DMS53 (cell line): Measurements from ENCODE around the gene FAM120B.
"Not testable (repeated sequence)": the region's sequence is repeated elsewhere in the genome, so short reads cannot be mapped to it uniquely, and the experiment has no call there.

Source experiments
- DNase-seq: peaks from one replicate; lab custom pipeline; 2025; lab: John Stamatoyannopoulos, UW

FAM120B gene

DNA sequence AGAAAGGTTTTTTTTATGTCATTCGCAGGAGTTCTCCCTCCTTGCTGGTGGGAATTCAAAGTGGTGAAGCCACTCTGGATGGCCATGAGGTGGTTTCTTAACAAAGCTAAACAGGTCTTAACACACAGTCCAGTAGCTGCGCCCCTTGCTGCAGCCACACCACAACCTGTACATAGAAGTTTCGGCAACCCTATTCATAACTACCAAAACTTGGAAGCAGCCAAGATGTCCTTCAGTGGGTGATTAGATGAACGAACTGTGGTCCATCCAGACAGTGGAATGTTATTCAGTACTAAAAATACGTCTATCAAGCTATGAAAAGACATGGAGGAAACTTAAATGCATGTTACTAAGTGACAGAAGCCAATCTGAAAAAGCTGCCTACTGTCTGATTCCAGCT is 78.9 kb downstream of the FAM120B start:
- no peak for DNase-seq

DNA sequence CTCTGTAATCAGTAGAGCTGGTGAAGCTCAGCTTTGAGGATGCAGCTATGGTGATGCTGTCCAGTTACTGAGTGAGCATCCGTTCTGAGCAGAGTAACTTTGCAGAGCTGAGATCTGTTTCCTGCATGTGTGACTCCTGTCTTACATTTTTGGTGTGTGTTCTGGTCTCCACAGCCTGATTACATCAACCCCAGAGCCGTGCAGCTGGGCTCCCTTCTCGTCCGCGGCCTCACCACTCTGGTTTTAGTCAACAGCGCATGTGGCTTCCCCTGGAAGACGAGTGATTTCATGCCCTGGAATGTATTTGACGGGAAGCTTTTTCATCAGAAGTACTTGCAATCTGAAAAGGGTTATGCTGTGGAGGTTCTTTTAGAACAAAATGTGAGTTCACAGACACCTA is 81.6 kb downstream of the FAM120B start:
- no peak for DNase-seq

DNA sequence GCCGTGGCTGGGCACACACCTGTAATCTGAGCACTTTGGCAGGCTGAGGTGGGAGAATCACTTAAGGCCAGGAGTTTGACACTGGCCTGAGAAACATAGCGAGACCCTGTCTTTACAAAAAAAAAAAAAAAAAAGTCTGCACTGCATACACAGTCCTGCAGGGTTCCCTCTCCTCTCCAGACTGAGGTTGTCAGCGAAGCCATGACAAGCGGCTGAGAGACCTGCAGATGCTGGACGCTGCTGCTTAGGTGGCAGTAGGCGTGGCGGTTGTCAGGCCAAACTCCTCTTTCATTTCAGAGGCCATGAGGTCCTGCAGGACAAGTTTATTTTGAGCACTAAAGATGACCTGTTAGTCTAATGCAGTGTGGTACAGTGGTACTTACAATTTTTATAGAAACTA is 86.5 kb downstream of the FAM120B start:
- DNase-seq, result no peak

DNA sequence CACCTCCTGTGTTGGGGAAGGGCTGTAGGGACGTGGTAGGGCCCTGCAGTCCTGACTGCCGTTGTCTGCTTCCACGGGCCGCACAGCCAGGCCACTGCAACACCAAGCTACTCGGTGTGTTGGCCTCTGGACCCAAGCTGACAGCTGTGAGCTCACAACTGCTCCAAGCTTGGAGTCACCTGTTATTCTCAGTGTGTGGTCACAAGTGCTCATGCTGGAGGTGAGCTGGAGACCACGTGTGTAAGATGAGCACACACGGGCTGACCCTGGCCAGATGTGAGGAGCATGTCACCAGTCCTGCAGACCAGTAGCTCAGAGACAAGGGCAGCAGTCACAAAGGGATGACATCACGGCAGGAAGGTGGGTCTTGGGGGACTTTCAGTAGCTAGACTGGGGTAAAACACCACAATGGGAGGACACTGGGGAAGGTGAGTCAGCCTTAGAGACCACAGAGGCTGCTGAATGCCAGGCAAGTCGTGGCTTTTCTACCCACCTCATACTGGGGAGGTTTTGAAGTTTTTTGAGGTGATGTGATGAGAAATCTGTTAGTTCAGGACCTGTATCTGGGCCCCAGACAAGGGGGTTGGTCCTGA is 87.3 kb downstream of the FAM120B start:
- DNase-seq, result no peak

DNA sequence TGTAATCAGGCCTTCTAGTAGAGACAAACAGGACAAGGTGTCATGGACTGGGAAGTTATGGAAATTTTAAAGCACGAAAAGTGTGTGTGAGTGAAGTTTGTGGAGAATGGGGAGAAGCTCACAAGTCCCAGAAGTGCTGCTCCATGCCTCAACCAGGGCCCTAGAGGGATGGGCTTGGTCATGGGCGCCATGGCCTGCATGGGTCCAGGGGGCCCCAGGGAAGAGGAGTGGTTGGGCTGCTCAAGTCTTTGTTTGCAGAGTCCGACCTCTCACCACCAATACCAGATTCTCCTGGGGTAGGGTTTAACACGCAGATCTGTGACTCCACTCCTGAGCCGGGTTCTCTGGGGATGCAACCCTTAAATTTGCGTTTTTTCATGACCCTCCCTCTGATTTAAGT is 88.4 kb downstream of the FAM120B start:
- DNase-seq, result no peak

DNA sequence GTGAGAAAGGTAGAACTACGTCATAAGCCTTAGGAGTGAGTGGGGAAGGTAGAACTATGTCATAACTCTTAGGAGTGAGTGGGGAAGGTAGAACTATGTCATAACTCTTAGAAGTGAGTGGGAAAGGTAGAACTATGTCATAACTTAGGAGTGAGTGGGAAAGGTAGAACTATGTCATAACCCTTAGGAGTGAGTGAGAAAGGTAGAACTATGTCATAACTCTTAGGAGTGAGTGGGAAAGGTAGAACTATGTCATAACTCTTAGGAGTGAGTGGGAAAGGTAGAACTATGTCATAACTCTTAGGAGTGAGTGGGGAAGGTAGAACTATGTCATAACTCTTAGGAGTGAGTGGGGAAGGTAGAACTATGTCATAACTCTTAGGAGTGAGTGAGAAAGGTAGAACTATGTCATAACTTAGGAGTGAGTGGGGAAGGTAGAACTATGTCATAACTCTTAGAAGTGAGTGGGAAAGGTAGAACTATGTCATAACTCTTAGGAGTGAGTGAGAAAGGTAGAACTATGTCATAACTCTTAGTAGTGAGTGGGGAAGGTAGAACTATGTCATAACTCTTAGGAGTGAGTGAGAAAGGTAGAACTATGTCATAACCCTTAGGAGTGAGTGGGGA is 92.3 kb downstream of the FAM120B start:
- not testable (repeated sequence) for DNase-seq

DNA sequence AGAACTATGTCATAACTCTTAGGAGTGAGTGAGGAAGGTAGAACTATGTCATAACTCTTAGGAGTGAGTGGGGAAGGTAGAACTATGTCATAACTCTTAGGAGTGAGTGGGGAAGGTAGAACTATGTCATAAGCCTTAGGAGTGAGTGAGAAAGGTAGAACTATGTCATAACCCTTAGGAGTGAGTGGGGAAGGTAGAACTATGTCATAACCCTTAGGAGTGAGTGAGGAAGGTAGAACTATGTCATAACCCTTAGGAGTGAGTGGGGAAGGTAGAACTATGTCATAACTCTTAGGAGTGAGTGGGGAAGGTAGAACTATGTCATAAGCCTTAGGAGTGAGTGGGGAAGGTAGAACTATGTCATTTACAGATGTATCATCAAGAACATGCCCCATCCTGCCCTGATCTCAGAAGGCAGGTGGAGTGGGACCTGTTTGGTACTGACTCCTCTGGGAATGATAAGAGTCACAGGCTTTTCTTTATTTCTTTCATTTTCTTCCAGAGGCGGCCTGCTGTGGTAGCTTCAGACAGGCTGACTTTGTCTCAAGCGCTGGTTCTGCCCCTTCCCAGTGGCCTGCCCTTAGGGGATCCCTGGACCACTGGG is 93.5 kb downstream of the FAM120B start:
- not testable (repeated sequence) for DNase-seq

DNA sequence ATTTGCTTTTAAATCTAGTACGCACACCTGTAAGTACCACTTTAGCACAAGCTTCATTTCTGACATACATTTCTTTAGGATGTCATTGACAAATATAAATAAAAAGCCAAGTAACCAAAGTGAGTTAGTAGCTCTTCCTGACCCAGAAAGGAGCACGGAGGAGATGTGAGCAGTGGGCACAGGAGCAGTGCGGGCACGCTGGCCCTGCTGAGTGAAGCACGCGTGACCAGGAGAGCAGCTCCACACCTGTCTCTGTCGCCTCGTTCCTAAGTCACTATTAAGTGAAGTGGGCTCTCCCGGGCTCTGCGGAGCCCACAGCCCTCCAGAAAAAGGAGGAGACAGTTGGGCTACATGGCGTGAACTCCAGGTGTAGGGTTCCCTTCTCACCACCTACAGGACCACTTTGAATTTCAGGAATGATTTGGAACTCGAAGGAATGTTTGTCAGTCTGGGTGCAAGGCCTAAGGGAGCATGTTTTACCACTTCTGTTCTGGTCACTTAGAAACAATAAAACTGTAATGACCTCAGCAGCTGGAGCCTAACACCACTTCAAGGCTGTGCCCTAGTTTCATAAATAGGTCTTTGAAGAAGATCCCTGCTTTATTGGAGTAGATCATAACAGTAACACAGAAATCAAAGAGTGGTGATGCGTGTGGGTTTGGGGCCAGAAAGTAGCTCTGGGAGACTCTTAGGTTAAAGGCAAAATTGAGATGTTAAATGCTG is 95.9 kb downstream of the FAM120B start:
- no peak for DNase-seq

DNA sequence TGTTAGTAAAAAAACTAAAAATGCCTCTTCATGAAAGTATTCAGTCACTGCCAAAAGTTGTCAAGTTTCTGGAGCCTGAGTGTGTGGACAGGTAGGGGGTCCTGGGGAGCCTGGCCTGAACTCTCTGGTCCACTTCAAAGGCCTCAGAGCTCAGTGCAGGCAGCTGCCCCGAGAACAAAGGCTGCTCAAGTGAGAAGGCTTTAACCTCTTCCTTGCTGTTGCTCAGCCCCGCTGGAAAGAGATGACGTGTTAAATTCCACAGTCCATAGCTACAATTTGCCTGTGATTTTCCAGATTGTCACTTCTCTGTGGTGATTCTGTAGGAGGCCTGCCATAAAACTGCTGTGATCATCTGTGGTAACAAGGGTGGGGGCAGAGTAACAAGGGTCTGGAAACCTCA is 96.9 kb downstream of the FAM120B start:
- DNase-seq, result no peak

DNA sequence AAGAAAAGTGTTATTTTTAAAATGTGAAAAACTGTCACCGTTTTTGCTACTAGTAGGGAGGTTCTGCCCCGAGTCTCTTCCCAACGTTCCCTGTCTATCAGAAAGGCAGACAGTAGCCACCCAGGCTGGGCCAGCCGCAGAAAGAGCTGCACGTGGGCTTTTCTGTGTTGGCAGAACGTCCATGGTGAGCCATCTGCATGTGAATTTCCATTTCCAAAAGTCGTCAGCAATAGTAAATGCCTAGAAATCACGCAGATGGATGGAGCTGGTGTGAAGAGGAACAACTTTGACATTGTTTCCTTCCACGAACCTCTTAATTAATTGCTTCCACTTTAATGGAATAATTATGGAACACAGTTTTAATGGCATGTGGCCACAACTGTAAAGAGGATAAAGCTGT is 97.5 kb downstream of the FAM120B start:
- DNase-seq, result no peak

DNA sequence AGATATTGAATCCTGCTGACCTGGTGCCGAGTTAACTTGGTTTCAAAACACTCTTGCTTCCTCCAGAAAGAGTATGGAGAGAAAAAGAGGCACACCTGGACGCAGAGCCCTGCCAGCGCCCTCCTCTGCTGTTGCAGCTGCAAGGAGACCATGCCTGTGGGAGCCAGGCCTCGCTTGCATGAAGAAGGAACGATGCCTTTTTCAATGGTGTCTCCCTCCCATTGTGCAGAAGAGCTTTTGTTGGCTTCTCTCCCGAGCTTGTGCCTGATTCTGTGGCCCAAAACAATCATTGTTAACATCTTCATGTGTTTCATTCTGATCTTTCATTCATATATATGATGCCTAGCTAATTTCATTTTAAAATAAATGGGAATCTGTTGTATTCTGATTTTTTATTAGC is 98.1 kb downstream of the FAM120B start:
- DNase-seq, result no peak

DNA sequence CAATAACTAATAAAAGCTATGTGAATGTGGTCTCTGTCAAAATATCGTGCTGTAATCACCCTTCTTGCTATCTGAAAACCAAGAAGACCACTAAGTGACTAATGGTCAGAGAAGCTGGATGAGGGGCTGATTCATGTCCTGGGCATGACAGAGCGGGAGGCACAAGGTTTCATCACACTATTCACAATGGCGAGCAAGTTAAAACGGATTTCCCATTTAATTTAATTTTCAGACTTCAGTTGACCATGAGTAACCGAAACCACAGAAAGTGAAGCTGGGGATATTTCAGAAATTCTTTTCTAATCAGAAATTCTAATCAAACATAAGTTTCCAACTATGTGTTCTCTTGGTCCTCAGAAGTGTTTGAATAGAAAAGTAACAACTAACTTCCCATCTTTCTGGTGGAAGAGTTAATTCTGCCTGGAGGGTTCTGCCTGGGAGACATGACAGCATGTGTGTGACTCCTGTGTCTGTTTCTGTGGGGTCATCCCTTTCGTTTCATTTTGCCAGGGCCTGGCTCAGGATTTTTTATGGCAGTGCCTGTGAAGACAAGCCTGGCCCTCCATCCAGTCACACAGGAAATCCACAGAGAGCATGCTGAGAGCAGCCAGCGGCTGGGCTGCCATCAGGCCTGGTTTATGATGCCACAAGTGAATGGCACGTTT is 98.9 kb downstream of the FAM120B start:
- no peak for DNase-seq

DNA sequence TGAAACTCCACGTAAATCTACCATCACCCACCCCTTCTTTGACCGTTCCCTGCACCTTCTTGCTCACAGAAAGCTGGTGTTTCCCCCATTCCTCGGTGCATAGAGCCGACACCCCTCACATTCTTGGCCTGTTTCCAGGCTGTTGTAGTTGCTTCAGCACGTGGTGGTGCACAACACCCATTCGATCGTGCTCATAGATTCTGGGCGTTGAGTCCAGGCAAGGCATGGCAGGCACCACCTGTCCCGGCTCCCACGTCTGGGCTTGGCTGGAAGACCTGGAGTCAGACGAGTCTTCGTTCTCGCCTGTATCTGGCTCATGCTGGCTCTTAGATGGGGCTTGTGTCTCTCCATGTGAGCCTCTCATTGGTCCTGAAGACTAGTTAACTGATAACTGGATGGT is 100.6 kb downstream of the FAM120B start:
- no peak for DNase-seq

DNA sequence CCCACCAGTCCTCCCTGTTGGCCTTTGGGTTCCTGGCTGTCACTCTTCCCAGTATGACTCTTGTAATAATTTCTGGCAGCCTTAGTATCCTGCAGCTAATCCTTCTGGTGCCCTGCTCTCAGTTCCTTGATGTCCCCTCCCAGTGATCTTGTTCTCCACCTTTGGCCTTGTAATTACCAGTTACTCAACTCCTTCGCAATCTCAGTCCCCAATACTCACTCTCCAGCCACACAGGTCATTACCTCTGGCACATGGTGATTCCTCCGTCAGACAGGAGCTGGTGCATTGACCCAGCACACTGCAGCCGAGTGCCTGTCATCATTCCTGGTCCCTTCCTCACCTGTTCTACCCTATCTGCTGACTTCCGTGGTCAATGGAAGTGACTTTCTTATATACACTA is 101.4 kb downstream of the FAM120B start:
- DNase-seq, result no peak

DNA sequence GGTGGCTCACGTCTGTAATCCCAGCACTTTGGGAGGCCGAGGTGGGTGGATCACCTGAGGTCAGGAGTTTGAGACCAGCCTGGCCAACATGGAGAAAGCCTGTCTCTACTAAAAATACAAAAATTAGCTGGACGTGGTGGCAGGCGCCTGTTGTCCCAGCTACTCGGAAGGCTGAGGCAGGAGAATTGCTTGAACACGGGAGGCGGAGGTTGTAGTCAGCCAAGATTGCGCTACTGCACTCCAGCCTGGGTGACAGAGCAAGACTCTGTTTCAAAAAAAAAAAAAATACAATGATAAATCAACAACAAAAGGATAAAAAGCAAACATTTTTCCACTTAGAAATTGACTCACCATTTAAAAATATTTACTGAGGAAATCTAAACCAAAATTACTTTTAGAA is 103.2 kb downstream of the FAM120B start:
- not testable (repeated sequence) for DNase-seq

DNA sequence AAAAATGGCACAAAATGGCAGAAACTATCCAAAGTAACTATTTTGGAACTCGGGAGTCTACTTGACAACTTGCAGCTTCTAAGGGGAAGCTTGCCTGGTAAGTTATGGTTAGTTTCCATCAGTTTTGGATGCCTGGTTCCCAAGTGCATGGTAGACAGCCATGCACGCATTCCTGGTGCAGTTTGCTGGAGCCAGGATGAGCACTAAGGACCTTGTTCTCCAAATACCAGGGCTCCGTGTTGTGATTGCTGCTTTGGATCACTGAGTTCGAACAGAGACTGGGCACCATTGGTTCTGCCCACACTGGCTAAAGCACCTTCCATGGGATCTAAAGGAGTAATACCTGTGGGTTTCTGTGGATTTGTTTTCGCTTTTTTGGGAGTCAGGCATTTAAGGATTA is 103.7 kb downstream of the FAM120B start:
- DNase-seq, result no peak

DNA sequence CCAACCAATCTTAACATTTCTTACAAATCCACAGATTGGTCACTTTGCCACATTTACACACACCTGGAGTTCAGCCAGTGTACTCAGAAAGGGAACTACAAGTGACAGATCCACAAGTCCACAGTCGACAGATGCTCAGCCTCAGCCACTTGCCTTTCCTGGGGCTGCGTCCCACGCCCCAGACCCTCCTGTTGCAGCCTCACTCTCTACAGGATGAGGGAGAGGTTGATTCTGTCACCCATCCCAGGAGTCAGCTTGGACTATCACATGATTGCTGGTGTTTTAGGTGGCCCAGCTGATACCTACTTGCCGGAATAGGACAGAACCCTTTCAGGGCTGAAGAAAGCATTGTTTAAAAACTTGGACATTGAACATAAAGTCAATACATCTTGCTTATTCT is 108.8 kb downstream of the FAM120B start:
- DNase-seq, result no peak

DNA sequence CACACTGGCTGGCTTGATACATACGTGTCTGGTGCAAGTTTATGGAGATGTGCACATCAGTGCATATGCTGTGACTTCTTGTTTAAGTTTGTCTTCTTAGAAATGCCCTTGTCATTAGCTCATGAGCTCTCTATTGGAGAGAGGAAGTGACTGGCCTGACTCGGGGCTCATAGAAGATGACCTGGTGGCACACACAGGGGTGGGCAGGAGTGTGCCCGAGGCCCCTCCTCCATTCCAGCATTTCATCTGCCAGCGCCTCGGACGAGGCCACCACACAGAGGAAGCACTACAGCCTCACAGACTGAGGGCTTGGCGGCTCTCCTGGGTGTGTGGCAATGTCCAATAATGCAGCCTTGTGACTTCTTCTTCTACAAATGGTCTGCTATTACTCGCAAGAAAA is 109.7 kb downstream of the FAM120B start:
- DNase-seq, result no peak

DNA sequence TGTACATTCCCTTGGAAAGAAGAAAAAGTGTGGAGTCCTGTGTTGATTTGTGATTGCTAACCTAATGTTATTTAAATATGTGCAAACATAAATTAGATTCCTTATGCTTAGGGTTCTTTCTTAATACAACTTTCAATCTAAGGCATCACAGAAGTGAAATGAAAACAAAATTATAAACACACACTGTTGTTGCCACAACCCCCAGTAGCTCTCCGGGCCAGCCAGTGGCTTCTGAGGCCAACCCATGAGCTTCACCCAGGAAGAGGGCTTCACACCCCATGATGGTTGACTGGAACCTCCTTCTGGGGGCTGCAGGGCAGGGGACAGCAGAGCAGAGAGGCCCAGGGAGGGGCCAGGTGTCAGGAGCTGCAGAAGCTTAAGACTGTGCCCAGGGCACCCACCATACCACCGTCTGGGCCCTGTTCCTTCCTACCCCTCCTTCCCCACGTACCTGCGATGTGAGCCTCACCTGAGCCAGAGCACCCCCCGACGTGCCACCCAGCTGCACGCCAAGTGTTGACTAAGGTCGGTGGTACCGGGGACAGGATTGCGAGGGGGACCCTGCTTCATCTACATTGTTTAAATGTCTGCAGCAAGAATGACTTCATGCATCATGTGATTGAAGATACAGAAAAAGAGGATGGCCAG is 110.5 kb downstream of the FAM120B start:
- DNase-seq, result no peak

DNA sequence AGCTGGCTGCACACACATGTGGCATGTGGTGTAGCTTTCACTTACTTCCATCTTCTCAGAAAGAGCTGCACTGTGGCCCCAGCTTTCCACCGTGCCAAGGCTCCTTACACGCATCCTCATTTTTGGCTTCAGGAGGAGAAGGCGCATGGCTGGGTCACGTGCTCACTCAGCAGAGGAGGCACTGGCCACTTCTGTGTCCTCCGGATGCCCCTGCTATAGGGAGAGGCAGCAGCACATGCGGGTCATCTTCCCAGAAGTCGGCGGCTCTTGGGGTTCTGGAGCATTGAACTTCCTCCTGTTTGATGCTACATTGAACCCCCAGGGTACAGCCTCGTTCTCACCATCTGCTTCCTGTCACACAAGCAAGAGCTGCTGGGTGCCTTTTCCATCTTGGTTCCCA is 111.3 kb downstream of the FAM120B start:
- DNase-seq, result no peak

DNA sequence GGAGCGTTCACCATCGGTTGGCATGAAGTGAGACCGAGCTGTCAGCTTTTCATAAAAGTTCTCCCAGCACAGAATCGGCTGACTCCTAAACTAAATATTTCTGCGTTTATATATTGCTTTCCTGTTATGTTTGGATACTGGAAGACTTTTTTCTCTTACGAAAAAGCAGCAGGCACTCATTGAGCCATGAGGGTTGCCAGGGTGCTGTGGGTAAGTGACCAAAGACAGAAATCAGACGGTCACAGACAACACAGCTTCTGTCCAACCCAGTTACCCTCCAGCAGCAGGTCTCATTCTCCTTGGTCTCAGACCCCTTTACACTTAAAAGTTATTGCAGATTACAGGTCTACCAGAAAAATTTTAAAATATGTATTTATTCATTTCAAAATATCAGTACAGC is 113.7 kb downstream of the FAM120B start:
- no peak for DNase-seq
